NT2/D1 (cell line): ENCODE results near the gene PALLD.

Experiments
- DNase-seq: peaks from one replicate; pipeline ENCODE4 v3.0.0-alpha.2; 2011; ENCODE audit warnings: low read depth, low spot score
- H3K27me3 ChIP-seq: 2 replicates; pipeline ENCODE4 v1.6.0; 2011; ENCODE audit warnings: mild to moderate bottlenecking; ENCODE audit not compliant: insufficient read length, insufficient read depth
- H3K36me3 ChIP-seq: 2 replicates; pipeline ENCODE4 v1.6.1; 2011; ENCODE audit warnings: mild to moderate bottlenecking, low read length, mixed read lengths; ENCODE audit not compliant: insufficient read depth, insufficient read length
- H3K4me1 ChIP-seq: 2 replicates; pipeline ENCODE4 v1.5.1; 2011; ENCODE audit not compliant: insufficient read depth, insufficient read length
- H3K4me3 ChIP-seq: 2 replicates; pipeline ENCODE4 v1.5.1; 2011; ENCODE audit warnings: low read depth; ENCODE audit not compliant: insufficient read length
- H3K9ac ChIP-seq: 2 replicates; pipeline ENCODE4 v1.6.0; 2011; ENCODE audit warnings: low read depth; ENCODE audit not compliant: insufficient read length
- H3K9me3 ChIP-seq: 2 replicates; pipeline ENCODE4 v1.5.1; 2011; ENCODE audit warnings: mild to moderate bottlenecking, low read length; ENCODE audit not compliant: insufficient read depth
- SUZ12 ChIP-seq: IDR thresholded peaks from 2 replicates; pipeline ENCODE4 v1.6.1; 2011; ENCODE audit not compliant: insufficient read length, insufficient read depth; ENCODE audit errors: extremely low read depth
- YY1 ChIP-seq: IDR thresholded peaks from 2 replicates; pipeline ENCODE4 v1.6.1; 2011; ENCODE audit not compliant: insufficient read length, insufficient read depth
- ZNF274 ChIP-seq: IDR thresholded peaks from 2 replicates; pipeline ENCODE4 v1.6.1; 2011; ENCODE audit warnings: mild to moderate bottlenecking, low read depth, low read length

Gene PALLD

DNA sequence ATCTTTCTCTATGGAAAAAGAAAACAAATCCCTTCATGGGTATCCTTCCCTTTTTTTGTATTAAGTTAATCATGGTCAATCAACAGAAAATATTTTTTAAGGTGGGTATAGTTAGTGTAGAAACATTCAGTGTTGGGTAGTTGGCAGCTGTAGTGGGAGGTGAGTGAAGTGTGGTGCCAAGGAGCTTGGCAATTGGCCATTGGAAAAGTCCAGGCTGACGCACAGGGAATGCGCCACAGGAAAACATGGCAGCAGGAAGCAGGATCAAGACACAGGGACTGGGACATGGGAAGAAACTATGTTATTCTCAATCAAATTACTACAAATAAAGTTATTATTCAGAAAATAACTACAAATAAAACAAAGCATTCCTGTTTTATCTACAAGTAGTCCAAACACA, 20.0 kb downstream of the PALLD start:
- H3K4me1 ChIP-seq, result no peaks in the 10 kb centered on the region
- no peak for DNase-seq
- no peak for TF ChIP-seq SUZ12
- TF ChIP-seq YY1, result no peak
- TF ChIP-seq ZNF274, result no peak
- no peak overlapping the region for H3K9ac ChIP-seq
- no peaks in the 10 kb centered on the region for H3K36me3 ChIP-seq
- no peaks in the 10 kb centered on the region for H3K9me3 ChIP-seq
- H3K27me3 ChIP-seq, result no peaks in the 10 kb centered on the region
- no peak overlapping the region for H3K4me3 ChIP-seq

DNA sequence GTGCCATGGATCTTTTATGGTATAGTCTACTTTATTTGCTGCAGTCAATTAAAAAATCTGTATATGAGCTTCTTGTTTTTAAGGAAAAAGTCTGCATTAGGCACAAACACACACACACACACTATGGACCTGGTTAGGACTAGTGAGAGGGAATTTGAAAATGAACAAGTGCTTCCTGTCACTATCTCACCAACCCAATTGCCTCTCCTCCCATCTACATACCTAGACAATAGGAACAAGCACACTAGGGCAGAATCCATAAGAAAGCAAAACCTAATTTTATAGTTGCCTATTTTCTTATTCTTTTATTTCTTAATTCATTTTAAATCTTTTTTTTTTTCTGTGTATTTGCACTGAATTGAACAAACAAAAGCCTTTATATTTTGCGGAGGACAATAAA, 22.7 kb downstream of the PALLD start:
- TF ChIP-seq SUZ12, result no peak
- TF ChIP-seq ZNF274, result no peak
- no peak for TF ChIP-seq YY1
- Histone ChIP-seq H3K27me3 (no peaks in the 10 kb centered on the region), H3K4me3 (no peak overlapping the region), H3K36me3 (no peaks in the 10 kb centered on the region), H3K9ac (no peak overlapping the region), H3K9me3 (no peaks in the 10 kb centered on the region), H3K4me1 (no peaks in the 10 kb centered on the region)
- no peak for DNase-seq

DNA sequence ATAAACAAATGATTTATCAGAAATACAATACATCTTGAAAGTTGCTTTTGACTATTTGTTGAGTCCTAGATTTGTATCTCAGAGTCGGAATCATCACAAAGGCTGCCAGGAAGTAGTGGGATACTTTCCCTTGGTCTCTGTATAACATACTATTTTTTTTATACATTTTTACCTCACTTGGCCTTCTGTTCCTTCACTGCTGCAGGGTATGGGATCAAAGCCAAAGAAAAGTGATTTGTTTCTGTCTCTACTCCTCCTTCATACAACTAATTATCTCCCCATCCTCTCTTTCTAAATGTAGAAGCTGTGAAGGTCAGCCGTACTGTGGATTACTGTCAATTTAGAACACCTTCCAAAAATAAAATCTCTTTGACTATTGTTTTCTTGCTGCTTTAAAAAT, 24.9 kb downstream of the PALLD start:
- Histone ChIP-seq H3K9ac (no peak overlapping the region), H3K4me1 (no peaks in the 10 kb centered on the region), H3K4me3 (no peak overlapping the region), H3K27me3 (no peaks in the 10 kb centered on the region), H3K9me3 (no peaks in the 10 kb centered on the region), H3K36me3 (no peaks in the 10 kb centered on the region)
- no peak for DNase-seq
- TF ChIP-seq YY1 (no peak), ZNF274 (no peak), SUZ12 (no peak)

DNA sequence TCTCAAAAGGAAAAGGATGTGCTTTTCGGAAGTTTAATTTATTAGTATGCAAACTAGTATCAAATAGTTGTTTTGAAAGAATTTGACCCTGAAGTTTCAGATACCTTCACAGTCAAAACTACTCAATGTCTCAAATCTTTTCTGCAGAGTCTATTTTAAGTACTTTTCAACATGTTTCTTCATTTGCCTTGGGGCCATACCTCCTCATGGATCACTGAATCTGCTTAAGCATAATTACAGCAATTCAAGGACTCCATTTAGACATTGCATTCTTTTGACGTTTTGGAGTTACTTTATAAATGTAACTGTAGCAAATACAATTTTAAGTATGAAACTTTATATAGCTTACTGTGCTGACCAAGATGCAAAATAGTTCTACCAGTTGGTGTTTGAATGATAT, 25.5 kb downstream of the PALLD start:
- Histone ChIP-seq H3K4me1 (no peaks in the 10 kb centered on the region), H3K27me3 (no peaks in the 10 kb centered on the region), H3K4me3 (no peak overlapping the region), H3K9ac (no peak overlapping the region), H3K9me3 (no peaks in the 10 kb centered on the region), H3K36me3 (no peaks in the 10 kb centered on the region)
- DNase-seq, result no peak
- TF ChIP-seq YY1 (no peak), ZNF274 (no peak), SUZ12 (no peak)

DNA sequence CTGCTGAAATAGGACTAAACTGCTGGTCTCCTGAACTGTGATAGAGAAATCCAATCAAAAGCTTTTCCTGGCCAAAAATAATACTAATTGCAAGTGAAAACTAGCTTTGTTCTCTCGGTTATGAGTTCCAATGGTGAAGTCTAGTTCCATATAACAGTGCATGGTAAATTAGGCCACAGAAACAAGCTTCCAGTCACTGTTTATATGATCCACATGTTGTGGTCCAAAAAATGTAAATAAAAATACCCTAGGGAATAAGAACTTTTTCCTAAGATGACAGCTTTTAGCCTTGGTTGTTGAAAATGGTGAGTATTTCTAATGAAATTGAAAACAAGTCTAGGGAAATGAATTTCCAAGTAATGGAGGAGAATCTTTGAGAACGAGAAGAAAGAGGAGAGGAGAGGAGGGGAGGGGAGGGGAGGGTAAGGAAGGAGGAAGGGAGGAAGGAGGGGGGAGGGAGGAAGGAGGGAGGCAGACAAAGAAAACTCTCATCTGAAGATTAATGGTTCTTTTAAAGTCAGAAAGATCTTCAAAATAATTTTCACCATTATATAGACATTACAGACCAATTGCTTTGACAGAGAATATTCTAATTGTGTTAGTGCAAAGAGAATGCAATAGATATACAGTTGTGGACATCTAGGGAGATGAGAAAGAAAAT, 26.1 kb downstream of the PALLD start:
- no peak for DNase-seq
- Histone ChIP-seq H3K4me1 (no peaks in the 10 kb centered on the region), H3K36me3 (no peaks in the 10 kb centered on the region), H3K9ac (no peak overlapping the region), H3K27me3 (no peaks in the 10 kb centered on the region), H3K9me3 (no peaks in the 10 kb centered on the region), H3K4me3 (no peak overlapping the region)
- TF ChIP-seq ZNF274, result no peak
- TF ChIP-seq YY1, result no peak
- TF ChIP-seq SUZ12, result no peak

DNA sequence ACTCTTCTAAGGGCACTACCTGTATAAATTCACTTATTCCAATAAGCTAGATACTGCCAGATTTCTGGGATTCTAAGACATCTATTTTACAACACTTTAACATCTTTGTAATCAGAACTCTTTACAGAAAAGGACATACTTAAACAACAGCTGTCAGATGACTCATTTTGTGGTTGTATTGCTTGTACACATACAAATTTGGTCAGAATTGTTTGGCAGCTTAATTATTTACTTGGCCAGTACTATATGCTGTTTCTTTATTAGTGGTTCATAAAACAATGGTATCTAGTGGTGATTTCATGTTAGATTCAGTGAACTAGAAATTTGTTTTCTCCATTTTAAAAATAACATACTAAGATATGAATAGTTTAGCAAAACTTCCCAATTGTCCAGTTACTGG, 27.2 kb downstream of the PALLD start:
- Histone ChIP-seq H3K9ac (no peak overlapping the region), H3K36me3 (no peaks in the 10 kb centered on the region), H3K27me3 (no peaks in the 10 kb centered on the region), H3K9me3 (no peaks in the 10 kb centered on the region), H3K4me3 (no peak overlapping the region), H3K4me1 (no peaks in the 10 kb centered on the region)
- TF ChIP-seq YY1 (no peak), ZNF274 (no peak), SUZ12 (no peak)
- no peak for DNase-seq

DNA sequence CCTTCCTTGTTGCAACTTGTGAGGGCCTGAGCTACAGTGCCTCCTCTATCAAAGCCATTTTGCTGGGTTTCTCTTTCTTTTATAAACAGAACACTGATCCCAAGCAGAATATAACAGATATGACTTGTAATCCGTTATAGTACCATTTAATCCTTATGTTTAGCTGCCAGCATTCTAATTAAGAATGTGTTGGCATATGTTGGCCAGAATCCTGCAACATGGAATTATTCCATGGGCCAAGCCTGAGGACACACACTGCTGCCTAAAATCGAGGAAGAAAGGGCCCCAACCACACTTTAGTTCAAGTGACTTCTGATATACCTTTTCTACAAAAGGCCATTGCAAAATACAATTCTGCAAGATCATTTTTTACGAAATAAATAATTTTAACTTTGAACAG, 28.0 kb downstream of the PALLD start:
- TF ChIP-seq ZNF274, result no peak
- Histone ChIP-seq H3K4me1 (no peaks in the 10 kb centered on the region), H3K36me3 (no peaks in the 10 kb centered on the region), H3K9ac (no peak overlapping the region), H3K9me3 (no peaks in the 10 kb centered on the region), H3K27me3 (no peaks in the 10 kb centered on the region), H3K4me3 (no peak overlapping the region)
- DNase-seq, result no peak

DNA sequence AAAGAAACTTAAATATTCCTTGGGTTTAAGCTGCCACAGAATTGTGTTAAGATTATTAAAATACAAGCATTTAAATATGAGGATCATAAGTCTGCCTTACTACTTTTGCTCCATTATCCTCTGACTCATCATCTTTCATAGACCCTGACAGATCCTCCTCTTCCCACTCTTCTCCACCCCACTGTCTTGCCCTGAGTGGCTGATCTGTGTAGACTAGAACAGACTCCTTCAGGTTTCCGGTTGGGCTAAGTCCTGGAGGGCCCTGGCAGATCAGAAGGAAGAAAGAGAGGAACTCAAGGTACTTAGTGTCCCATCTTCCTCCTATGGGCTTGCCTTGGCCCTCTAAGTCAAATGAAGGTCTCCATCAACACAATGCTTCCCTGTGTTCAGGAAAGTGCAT, 30.7 kb downstream of the PALLD start:
- Histone ChIP-seq H3K9me3 (no peaks in the 10 kb centered on the region), H3K4me3 (no peak overlapping the region), H3K4me1 (no peaks in the 10 kb centered on the region), H3K27me3 (no peaks in the 10 kb centered on the region), H3K36me3 (no peaks in the 10 kb centered on the region), H3K9ac (no peak overlapping the region)
- DNase-seq, result no peak
- TF ChIP-seq ZNF274 (no peak), SUZ12 (no peak), YY1 (no peak)
